HepG2 (cell line): Measurements from ENCODE around the gene RNMT. TPM values are rescaled to one million over a fixed set of nuclear protein-coding genes. Genes with fewer than 3 reads are reported as not detected.

Experiments
- ARNTL ChIP-seq: sonication (generic); formaldehyde crosslinking; IDR thresholded peaks from 2 replicates; pipeline ENCODE4 v1.4.0; 2020; ENCODE audit warnings: mild to moderate bottlenecking, missing genetic modification reagents
- BATF2 ChIP-seq: sonication (generic); formaldehyde crosslinking; IDR thresholded peaks from 2 replicates; pipeline ENCODE4 v1.8.0; 2022; ENCODE audit warnings: mild to moderate bottlenecking, missing genetic modification reagents, moderate library complexity
- CEBPZ ChIP-seq: IDR thresholded peaks from 2 replicates; pipeline ENCODE4 v1.6.1; 2012; ENCODE audit warnings: low read length, improper control_type of control experiment
- GATAD1 ChIP-seq: IDR thresholded peaks from 2 replicates; pipeline ENCODE4 v1.6.1; 2016; ENCODE audit warnings: missing genetic modification reagents, missing compliant biosample characterization
- KDM2A ChIP-seq: sonication (generic); formaldehyde crosslinking; IDR thresholded peaks from 2 replicates; pipeline ENCODE4 v1.4.0; 2020; ENCODE audit warnings: low read depth, missing genetic modification reagents, borderline replicate concordance
- KLF16 ChIP-seq, 2 experiments: sonication (generic) in 1 of 2; formaldehyde crosslinking in 1 of 2; IDR thresholded peaks; 2 replicates each; pipeline versions ENCODE4 v1.6.1 to v1.8.0; 2016 to 2023; ENCODE audit warnings: missing genetic modification reagents in 2 of 2, missing compliant biosample characterization in 1 of 2
- MLLT10 ChIP-seq: sonication (generic); formaldehyde crosslinking; IDR thresholded peaks from 2 replicates; pipeline ENCODE4 v1.4.0; 2020; ENCODE audit warnings: missing genetic modification reagents
- RELA ChIP-seq: sonication (generic); formaldehyde crosslinking; IDR thresholded peaks from 2 replicates; pipeline ENCODE4 v1.4.0; 2020; ENCODE audit warnings: missing genetic modification reagents
- REXO4 ChIP-seq: sonication (generic); formaldehyde crosslinking; IDR thresholded peaks from 2 replicates; pipeline ENCODE4 v1.8.0; 2022; ENCODE audit warnings: missing genetic modification reagents, mild to moderate bottlenecking, borderline replicate concordance
- ZNF580 ChIP-seq: IDR thresholded peaks from 2 replicates; pipeline ENCODE4 v1.6.1; 2016; ENCODE audit warnings: low read depth, borderline replicate concordance
- ZSCAN31 ChIP-seq: sonication (generic); formaldehyde crosslinking; IDR thresholded peaks from 2 replicates; pipeline ENCODE4 v1.5.0; 2020; ENCODE audit warnings: low read depth, mild to moderate bottlenecking, missing genetic modification reagents
- polyA plus RNA-seq, 8 experiments: library from polyadenylated mRNA; depleted of rRNA in 3 of 8; stranded (reverse) in 7 of 8; unstranded in 1 of 8; fragments of >200 nt; fragmentation: Illumina TruSeq in 4 of 8; extraction: Trizol in 4 of 8; gene quantifications; 2 replicates each; pipeline versions ENCODE4 v1.2.1 to v1.2.3, GENCODE V29; 2011 to 2016; ENCODE audit warnings: low read depth in 4 of 8, missing spikeins in 1 of 8, mixed read lengths in 1 of 8; ENCODE audit not compliant: insufficient read depth in 1 of 8
- total RNA-seq, 5 experiments: library from RNA; depleted of rRNA; stranded (reverse); fragments of >200 nt; fragmentation: Illumina TruSeq; extraction: Trizol; gene quantifications; 2 replicates each; pipeline ENCODE4 v1.2.3, GENCODE V29; 2016; ENCODE audit warnings: low read depth in 1 of 5
- TF ChIP-seq, protein P1 (sequence below): sonication (generic); formaldehyde crosslinking; IDR thresholded peaks from 2 replicates; pipeline ENCODE4 v1.4.0; 2020; ENCODE audit warnings: mild to moderate bottlenecking, missing genetic modification reagents

Gene RNMT
- total and polyA plus RNA-seq, 2 of the 13 experiments (the other 11 are each of a cell fraction or from before 2014, with no cell fraction given) = 22.9 to 24.4 TPM

- TF ChIP-seq GATAD1 (CRISPR knock-in tag) = no peak
- no peak for TF ChIP-seq KLF16 (CRISPR knock-in tag; IDR thresholded peaks at IDR 0.05)
- no peak for TF ChIP-seq REXO4
- no peak for TF ChIP-seq KDM2A (CRISPR knock-in tag)
- no peak for TF ChIP-seq BATF2 (CRISPR knock-in tag)
- TF ChIP-seq ARNTL = no peak
- no peak for TF ChIP-seq ZSCAN31 (CRISPR knock-in tag)
- no peak for TF ChIP-seq RELA (CRISPR knock-in tag)
- TF ChIP-seq MLLT10 = no peak
- no peak for TF ChIP-seq ZNF580 (CRISPR knock-in tag)
- TF ChIP-seq CEBPZ = no peak
- TF ChIP-seq, protein P1, sequence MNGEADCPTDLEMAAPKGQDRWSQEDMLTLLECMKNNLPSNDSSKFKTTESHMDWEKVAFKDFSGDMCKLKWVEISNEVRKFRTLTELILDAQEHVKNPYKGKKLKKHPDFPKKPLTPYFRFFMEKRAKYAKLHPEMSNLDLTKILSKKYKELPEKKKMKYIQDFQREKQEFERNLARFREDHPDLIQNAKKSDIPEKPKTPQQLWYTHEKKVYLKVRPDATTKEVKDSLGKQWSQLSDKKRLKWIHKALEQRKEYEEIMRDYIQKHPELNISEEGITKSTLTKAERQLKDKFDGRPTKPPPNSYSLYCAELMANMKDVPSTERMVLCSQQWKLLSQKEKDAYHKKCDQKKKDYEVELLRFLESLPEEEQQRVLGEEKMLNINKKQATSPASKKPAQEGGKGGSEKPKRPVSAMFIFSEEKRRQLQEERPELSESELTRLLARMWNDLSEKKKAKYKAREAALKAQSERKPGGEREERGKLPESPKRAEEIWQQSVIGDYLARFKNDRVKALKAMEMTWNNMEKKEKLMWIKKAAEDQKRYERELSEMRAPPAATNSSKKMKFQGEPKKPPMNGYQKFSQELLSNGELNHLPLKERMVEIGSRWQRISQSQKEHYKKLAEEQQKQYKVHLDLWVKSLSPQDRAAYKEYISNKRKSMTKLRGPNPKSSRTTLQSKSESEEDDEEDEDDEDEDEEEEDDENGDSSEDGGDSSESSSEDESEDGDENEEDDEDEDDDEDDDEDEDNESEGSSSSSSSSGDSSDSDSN (CRISPR knock-in tag) = no peak
- TF ChIP-seq, all 625 proteins: peak for 0
Measured at GRCh38 chr18:13775058-13775457, 48.6 kb downstream of the RNMT start (continued).
